Measurements from ENCODE around the gene GAREM2. TPM values are rescaled to one million over a fixed set of nuclear protein-coding genes. Genes with fewer than 3 reads are reported as not detected.

The GAREM2 gene
- polyA plus RNA-seq, 1 donor (not counting 4 experiments of a cell fraction or from before 2014, with no cell fraction given), result 0.03 TPM

GRCh38 chr2:26191316-26192159 lies 18.6 kb downstream of the GAREM2 start:
- no peak overlapping the region for H3K4me2 ChIP-seq (ENCODE audit: control insufficient read depth, extremely low read depth, insufficient read depth, low read depth, low read length)
- DNase-seq (ENCODE audit: low read depth, low spot score) (no peak), FAIRE-seq (no peak)
- peaks cover 15 to 28% of the 10 kb centered on the region in 2 experiments for H3K36me3 ChIP-seq (ENCODE audit: control insufficient read depth in 2 of 2, extremely low read depth in 1 of 2, insufficient read depth in 2 of 2, low read length in 2 of 2)
- no peak overlapping the region for H3K4me3 ChIP-seq (ENCODE audit: control insufficient read depth in 2 of 3, extremely low read depth in 1 of 3, insufficient read depth in 2 of 3, low read depth in 1 of 3, low read length in 3 of 3)
- H3K9me1 ChIP-seq (ENCODE audit: control insufficient read depth, extremely low read depth, insufficient read depth, low read length), result no peaks in the 10 kb centered on the region
- H3K9me3 ChIP-seq (ENCODE audit: control insufficient read depth, low read depth, low read length), result no peaks in the 10 kb centered on the region
- H3K4me1 ChIP-seq (ENCODE audit: control insufficient read depth, extremely low read depth, insufficient read depth, low read length), result no peaks in the 10 kb centered on the region
- H3K79me2 ChIP-seq (ENCODE audit: control insufficient read depth, insufficient read depth, low read length), result no peaks in the 10 kb centered on the region
- dilution Hi-C loops (cut with MboI; ENCODE audit: extremely low pct_ligation_motif_present, low sequenced_read_pairs), result no loop called here
- no peak overlapping the region for H3K27ac ChIP-seq (ENCODE audit: control insufficient read depth, insufficient read depth, low read length)
- TF ChIP-seq EZH2 (IDR thresholded peaks at IDR 0.05; ENCODE audit: low read length) (no peak), CTCF (optimal IDR thresholded peaks at IDR 0.05 in 1 of 3, IDR thresholded peaks at IDR 0.05 in 1 of 3, conservative IDR thresholded peaks at IDR 0.05 in 1 of 3; ENCODE audit: extremely low read depth in 1 of 3, insufficient read depth in 2 of 3, low read length in 3 of 3) (no peak)
- H3K27me3 ChIP-seq (ENCODE audit: control insufficient read depth, extremely low read depth, insufficient read depth, low read length), result no peaks in the 10 kb centered on the region
- H4K20me1 ChIP-seq (ENCODE audit: control insufficient read depth, extremely low read depth, insufficient read depth, low read length), result no peaks in the 10 kb centered on the region
- H2AFZ ChIP-seq (ENCODE audit: control insufficient read depth, low read length), result no peak overlapping the region
- H3K9ac ChIP-seq (ENCODE audit: control insufficient read depth, extremely low read depth, insufficient read depth, low read length), result no peak overlapping the region

GRCh38 chr2:26193578-26194231 lies 20.8 kb downstream of the GAREM2 start:
- FAIRE-seq (no peak), DNase-seq (ENCODE audit: low read depth, low spot score) (no peak)
- TF ChIP-seq CTCF (optimal IDR thresholded peaks at IDR 0.05 in 1 of 3, IDR thresholded peaks at IDR 0.05 in 1 of 3, conservative IDR thresholded peaks at IDR 0.05 in 1 of 3; ENCODE audit: extremely low read depth in 1 of 3, insufficient read depth in 2 of 3, low read length in 3 of 3), result no peak
- no peak for TF ChIP-seq EZH2 (IDR thresholded peaks at IDR 0.05; ENCODE audit: low read length)
- dilution Hi-C loops (cut with MboI; ENCODE audit: extremely low pct_ligation_motif_present, low sequenced_read_pairs), result no loop called here
- H3K9ac ChIP-seq (ENCODE audit: control insufficient read depth, extremely low read depth, insufficient read depth, low read length), result no peak overlapping the region
- H3K4me1 ChIP-seq (ENCODE audit: control insufficient read depth, extremely low read depth, insufficient read depth, low read length), result no peaks in the 10 kb centered on the region
- H3K36me3 ChIP-seq (ENCODE audit: control insufficient read depth in 2 of 2, extremely low read depth in 1 of 2, insufficient read depth in 2 of 2, low read length in 2 of 2), result peaks cover 31 to 35% of the 10 kb centered on the region in 2 experiments
- no peaks in the 10 kb centered on the region for H3K27me3 ChIP-seq (ENCODE audit: control insufficient read depth, extremely low read depth, insufficient read depth, low read length)
- no peaks in the 10 kb centered on the region for H3K79me2 ChIP-seq (ENCODE audit: control insufficient read depth, insufficient read depth, low read length)
- no peaks in the 10 kb centered on the region for H4K20me1 ChIP-seq (ENCODE audit: control insufficient read depth, extremely low read depth, insufficient read depth, low read length)
- no peak overlapping the region for H3K4me3 ChIP-seq (ENCODE audit: control insufficient read depth in 2 of 3, extremely low read depth in 1 of 3, insufficient read depth in 2 of 3, low read depth in 1 of 3, low read length in 3 of 3)
- H2AFZ ChIP-seq (ENCODE audit: control insufficient read depth, low read length), result no peak overlapping the region
- no peaks in the 10 kb centered on the region for H3K9me3 ChIP-seq (ENCODE audit: control insufficient read depth, low read depth, low read length)
- H3K27ac ChIP-seq (ENCODE audit: control insufficient read depth, insufficient read depth, low read length), result no peak overlapping the region
- no peaks in the 10 kb centered on the region for H3K9me1 ChIP-seq (ENCODE audit: control insufficient read depth, extremely low read depth, insufficient read depth, low read length)
- no peak overlapping the region for H3K4me2 ChIP-seq (ENCODE audit: control insufficient read depth, extremely low read depth, insufficient read depth, low read depth, low read length)
